Testis (tissue), 3 donors: ENCODE data around the gene SLC35B1. TPM values are rescaled to one million over a fixed set of nuclear protein-coding genes. Genes with fewer than 3 reads are reported as not detected.
"Not testable (repeated sequence)": the region's sequence is repeated elsewhere in the genome, so short reads cannot be mapped to it uniquely, and the experiment has no call there.

Experiments
- DNase-seq: peaks from one replicate; pipeline ENCODE4 v3.0.0-alpha.2; 2019
- H3K27ac ChIP-seq, 2 donors: fragments of 200-600 bp; sonication (generic); one replicate each; pipeline ENCODE4 v1.5.1; 2019
- H3K27me3 ChIP-seq: fragments of 200-600 bp; sonication (generic); one replicate; pipeline ENCODE4 v1.5.1; 2019
- H3K36me3 ChIP-seq: fragments of 200-600 bp; sonication (generic); one replicate; pipeline ENCODE4 v1.5.1; 2017; ENCODE audit warnings: low read depth; ENCODE audit errors: missing control alignments
- H3K4me1 ChIP-seq: fragments of 200-600 bp; sonication (generic); one replicate; pipeline ENCODE4 v1.5.1; 2019
- H3K4me3 ChIP-seq, 2 donors: fragments of 200-600 bp; sonication (generic); one replicate each; pipeline ENCODE4 v1.5.1; 2017 to 2019
- H3K9me3 ChIP-seq: fragments of 200-600 bp; sonication (generic); one replicate; pipeline ENCODE4 v1.5.1; 2017
- POLR2A ChIP-seq: fragments of 450-650 bp; IDR thresholded peaks from one replicate; pipeline ENCODE4 v1.6.1; 2017; ENCODE audit warnings: antibody characterized with exemption, mild to moderate bottlenecking, moderate library complexity
- WGBS, 2 donors: methylation state at CpG; one replicate each; pipeline ENCODE4 v1.1.5; 2018; 5-methylcytosine and 5-hydroxymethylcytosine counted together
- intact Hi-C: fragments of 100-400 bp; cut with DNase I; formaldehyde crosslinking; loops from one replicate; pipeline ENCODE4 v1.15.1; 2023; ENCODE audit warnings: low total_unique reads
- polyA plus RNA-seq: library from polyadenylated mRNA; stranded (reverse); fragments of 350-450 nt; fragmentation: Illumina TruSeq; extraction: RNeasy Lipid Tissue Mini Kit (QIAGEN cat#74804); gene quantifications from one replicate; pipeline ENCODE4 v1.2.3, GENCODE V29; 2014; ENCODE audit warnings: low read depth, low replicate concordance; ENCODE audit not compliant: insufficient read depth
- total RNA-seq, 2 donors: library from RNA; depleted of rRNA; stranded (reverse); fragments of >200 nt; gene quantifications; one replicate each; pipeline ENCODE4 v1.2.3, GENCODE V29; 2016
- TF ChIP-seq, protein P1 (sequence below), 3 experiments: fragments of 450-650 bp in 2 of 3; fragments of 200-600 bp in 1 of 3; sonication (generic) in 1 of 3; IDR thresholded peaks; one replicate each; pipeline ENCODE4 v1.5.1; 2016 to 2019; ENCODE audit warnings: antibody characterized with exemption in 3 of 3, mild to moderate bottlenecking in 2 of 3, moderate library complexity in 1 of 3

SLC35B1 gene
- total and polyA plus RNA-seq, 3 donors from 2014 or later, result 39.9 to 66.3 (median 45.4) TPM

GRCh38 chr17:49677933-49678847, 29.6 kb downstream of the SLC35B1 start, which contains the start of gene SPOP:
Gene SPOP (minus strand): TSS chr17:49678097. CDS start chr17:49622810, 55,287 bp downstream.
- 11 to 14% methylated on average over 41 to 49 of the region's 53 CpGs for WGBS, 2 donors
- intact Hi-C loops, result no loop called here
- H3K4me1 ChIP-seq, result peaks cover 22% of the 10 kb centered on the region
- peak; percentile 99 for DNase-seq
- H3K27me3 ChIP-seq, result no peaks in the 10 kb centered on the region
- no peaks in the 10 kb centered on the region for H3K9me3 ChIP-seq
- TF ChIP-seq, protein P1, sequence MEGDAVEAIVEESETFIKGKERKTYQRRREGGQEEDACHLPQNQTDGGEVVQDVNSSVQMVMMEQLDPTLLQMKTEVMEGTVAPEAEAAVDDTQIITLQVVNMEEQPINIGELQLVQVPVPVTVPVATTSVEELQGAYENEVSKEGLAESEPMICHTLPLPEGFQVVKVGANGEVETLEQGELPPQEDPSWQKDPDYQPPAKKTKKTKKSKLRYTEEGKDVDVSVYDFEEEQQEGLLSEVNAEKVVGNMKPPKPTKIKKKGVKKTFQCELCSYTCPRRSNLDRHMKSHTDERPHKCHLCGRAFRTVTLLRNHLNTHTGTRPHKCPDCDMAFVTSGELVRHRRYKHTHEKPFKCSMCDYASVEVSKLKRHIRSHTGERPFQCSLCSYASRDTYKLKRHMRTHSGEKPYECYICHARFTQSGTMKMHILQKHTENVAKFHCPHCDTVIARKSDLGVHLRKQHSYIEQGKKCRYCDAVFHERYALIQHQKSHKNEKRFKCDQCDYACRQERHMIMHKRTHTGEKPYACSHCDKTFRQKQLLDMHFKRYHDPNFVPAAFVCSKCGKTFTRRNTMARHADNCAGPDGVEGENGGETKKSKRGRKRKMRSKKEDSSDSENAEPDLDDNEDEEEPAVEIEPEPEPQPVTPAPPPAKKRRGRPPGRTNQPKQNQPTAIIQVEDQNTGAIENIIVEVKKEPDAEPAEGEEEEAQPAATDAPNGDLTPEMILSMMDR (IDR thresholded peaks at IDR 0.05), result no peak
- no peak for TF ChIP-seq POLR2A
- peak within 1 kb of the TSS; percentile 97 to 98 for H3K27ac ChIP-seq
- H3K4me3 ChIP-seq, result peak within 1 kb of the TSS; percentile 74 to 94
- H3K36me3 ChIP-seq, result no peaks in the 10 kb centered on the region

DNA sequence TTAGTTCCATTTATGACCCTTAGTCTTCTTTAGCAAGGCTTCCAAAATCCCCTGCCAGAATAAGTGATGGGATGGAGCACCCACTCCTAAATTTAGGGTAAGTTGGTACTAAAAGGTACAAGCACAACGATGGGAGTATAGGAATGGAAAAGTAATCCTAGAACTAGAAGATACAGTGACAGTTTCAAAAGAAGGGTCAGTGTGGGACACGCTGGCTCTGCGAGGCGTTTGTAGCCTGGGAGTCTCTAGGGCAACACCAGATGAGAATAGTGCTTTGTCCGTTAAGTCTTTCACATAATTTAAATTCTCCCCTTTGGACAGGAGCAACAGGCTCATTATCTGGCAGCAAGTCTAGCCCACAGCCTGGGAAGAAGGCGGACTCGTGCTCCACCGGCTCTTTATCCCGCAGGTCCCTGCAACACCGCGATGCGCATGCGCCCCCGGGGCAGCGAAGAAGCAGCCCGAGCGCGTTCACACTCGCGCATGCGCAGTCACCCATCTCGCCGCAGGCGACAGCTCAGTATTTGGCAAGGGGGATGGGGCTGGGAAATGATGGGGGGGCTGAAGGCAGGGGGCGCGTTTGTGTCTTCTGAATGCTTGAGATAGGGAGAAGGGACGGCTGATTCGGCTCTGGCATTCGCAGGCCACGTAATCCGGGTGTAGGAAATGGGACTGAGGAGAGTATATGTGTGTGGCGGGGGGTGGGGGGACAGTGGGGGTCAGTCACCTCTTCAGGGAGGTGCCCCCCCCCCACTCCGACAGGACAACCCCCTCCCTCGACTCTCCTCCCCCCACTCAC, 30.4 kb downstream of the SLC35B1 start:
- Histone ChIP-seq H3K27me3 (no peaks in the 10 kb centered on the region), H3K36me3 (no peaks in the 10 kb centered on the region), H3K27ac (peak overlapping the region; percentile 97 to 98), H3K4me1 (peaks cover 22% of the 10 kb centered on the region), H3K9me3 (no peaks in the 10 kb centered on the region), H3K4me3 (peak overlapping the region; percentile 74 to 94)
- intact Hi-C loops, result no loop called here
- 0% methylated on average over 31 to 33 of the region's 34 CpGs for whole genome bisulfite sequencing, 2 donors
- peak; percentile 96 for DNase-seq
- TF ChIP-seq, protein P1 (IDR thresholded peaks at IDR 0.05), result peak in 1 of 3 experiments; percentile 10
- no peak for TF ChIP-seq POLR2A

GRCh38 chr17:49676276-49676868, 31.4 kb downstream of the SLC35B1 start:
- H3K4me1 ChIP-seq, result peaks cover 18% of the 10 kb centered on the region
- 20 to 23% methylated on average over 5 of the region's 5 CpGs for WGBS, 2 donors
- TF ChIP-seq, protein P1 (IDR thresholded peaks at IDR 0.05), result no peak
- no peak for TF ChIP-seq POLR2A
- peak overlapping the region in 1 of 2 donors; percentile 97 for H3K27ac ChIP-seq
- no peaks in the 10 kb centered on the region for H3K9me3 ChIP-seq
- no peak for DNase-seq
- H3K4me3 ChIP-seq, result peak overlapping the region; percentile 74 to 94
- H3K27me3 ChIP-seq, result no peaks in the 10 kb centered on the region
- intact Hi-C loops, result no loop called here
- no peaks in the 10 kb centered on the region for H3K36me3 ChIP-seq

GRCh38 chr17:49674507-49674906, 33.3 kb downstream of the SLC35B1 start:
- Histone ChIP-seq H3K27ac (no peak overlapping the region), H3K4me3 (no peak overlapping the region), H3K36me3 (no peaks in the 10 kb centered on the region), H3K9me3 (no peaks in the 10 kb centered on the region), H3K4me1 (peaks cover 18% of the 10 kb centered on the region), H3K27me3 (no peaks in the 10 kb centered on the region)
- intact Hi-C loops, result no loop called here
- DNase-seq, result no peak
- TF ChIP-seq, protein P1 (IDR thresholded peaks at IDR 0.05), result no peak
- TF ChIP-seq POLR2A, result no peak

DNA sequence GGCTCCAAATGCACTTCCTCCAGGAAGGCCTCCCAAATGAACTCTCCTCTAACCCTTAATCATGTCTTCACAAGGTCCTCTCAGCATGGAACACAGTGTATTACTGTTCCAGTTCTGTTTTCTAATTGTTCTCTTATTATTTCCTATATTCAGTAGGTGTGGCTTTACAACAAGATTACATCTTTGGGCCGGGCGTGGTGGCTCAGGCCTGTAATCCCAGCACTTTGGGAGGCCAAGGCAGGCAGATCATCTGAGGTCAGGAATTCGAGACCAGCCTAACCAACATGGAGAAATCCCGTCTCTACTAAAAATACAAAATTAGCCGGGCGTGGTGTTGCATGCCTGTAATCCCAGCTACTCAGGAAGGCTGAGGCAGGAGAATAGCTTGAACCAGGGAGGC, 34.1 kb downstream of the SLC35B1 start:
- DNase-seq, H3K27me3 ChIP-seq, H3K4me3 ChIP-seq, intact Hi-C loops, H3K36me3 ChIP-seq, H3K27ac ChIP-seq, H3K9me3 ChIP-seq: not testable (repeated sequence)
- peaks cover 18% of the 10 kb centered on the region for H3K4me1 ChIP-seq
- WGBS, 2 donors, result 90 to 95% methylated on average over 6 of the region's 6 CpGs
